HUES48 (cell line): ENCODE measurements around the gene PRF1.
"Not testable (repeated sequence)": the region's sequence is repeated elsewhere in the genome, so short reads cannot be mapped to it uniquely, and the experiment has no call there.

Experiments
- H3K27ac ChIP-seq: one replicate; pipeline ENCODE4 v1.7.0; 2013; ENCODE audit warnings: low read depth, low read length, inconsistent platforms
- H3K27me3 ChIP-seq: 2 replicates; pipeline ENCODE4 v1.6.1; 2013; ENCODE audit warnings: mild to moderate bottlenecking, low read length; ENCODE audit not compliant: control insufficient read depth, insufficient read depth
- H3K36me3 ChIP-seq: 2 replicates; pipeline ENCODE4 v1.6.1; 2013; ENCODE audit warnings: low read length; ENCODE audit not compliant: control insufficient read depth, insufficient read depth
- H3K4me1 ChIP-seq: 2 replicates; pipeline ENCODE4 v1.6.1; 2013; ENCODE audit warnings: mild to moderate bottlenecking, low read length; ENCODE audit not compliant: control insufficient read depth, insufficient read depth
- H3K4me3 ChIP-seq: 2 replicates; pipeline ENCODE4 v1.5.1; 2013; ENCODE audit warnings: mild to moderate bottlenecking, low read depth, low read length
- H3K9ac ChIP-seq: 2 replicates; pipeline ENCODE4 v1.6.1; 2013; ENCODE audit warnings: mild to moderate bottlenecking, low read depth, low read length, moderate library complexity
- H3K9me3 ChIP-seq: 2 replicates; pipeline ENCODE4 v1.6.1; 2013; ENCODE audit warnings: low read length; ENCODE audit not compliant: control insufficient read depth, insufficient read depth

Gene PRF1

DNA sequence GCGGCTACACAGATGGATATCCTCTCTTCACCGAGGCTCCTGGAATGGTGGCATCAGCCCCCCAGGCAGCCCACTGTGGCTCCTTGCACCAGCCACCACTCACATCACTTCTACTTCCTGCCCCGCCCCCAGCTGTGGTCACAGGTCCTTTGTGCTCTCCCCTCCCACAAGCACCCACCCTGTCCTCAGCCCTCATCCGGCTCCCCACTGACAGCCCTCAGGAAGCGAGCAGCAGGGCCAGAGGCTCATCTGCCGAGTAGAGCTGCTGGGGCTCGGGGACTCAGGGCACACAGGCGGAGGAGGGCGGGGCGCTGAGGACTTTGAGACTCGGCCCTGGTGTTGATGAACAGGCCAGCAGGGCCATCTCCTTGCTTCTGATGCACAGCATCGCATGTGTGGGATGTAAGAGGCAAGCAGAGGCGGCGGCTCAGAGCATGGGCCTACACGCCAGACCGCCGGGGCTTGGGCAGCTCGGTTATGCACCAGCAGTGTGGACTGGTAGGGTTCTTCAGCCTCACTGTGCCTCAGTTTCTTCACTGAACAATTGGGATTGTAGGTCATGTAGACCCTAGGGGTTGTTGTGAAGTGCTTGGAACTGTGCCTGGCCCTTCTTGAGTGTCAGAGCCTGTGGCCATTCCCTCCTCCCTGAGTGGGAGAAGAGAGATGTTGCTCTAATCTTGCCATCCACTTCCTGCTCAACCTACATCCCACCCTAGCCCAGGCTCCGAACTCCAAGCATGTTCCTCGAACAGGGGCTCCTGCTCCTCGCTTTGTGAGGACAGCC is at the start of gene PRF1:
TSS of gene PRF1 (minus strand) at position 77 of the 784 bp plus-strand sequence. CDS start 1,839 bp downstream, outside the sequence.
- no peaks in the 10 kb centered on the region for H3K9me3 ChIP-seq
- H3K27me3 ChIP-seq: no peaks in the 10 kb centered on the region
- no peaks in the 10 kb centered on the region for H3K36me3 ChIP-seq
- no peaks in the 10 kb centered on the region for H3K4me1 ChIP-seq
- H3K27ac ChIP-seq: no peak within 1 kb of the TSS
- H3K9ac ChIP-seq: no peak within 1 kb of the TSS
- no peak within 1 kb of the TSS for H3K4me3 ChIP-seq

- H3K9me3 ChIP-seq: peaks cover 38% of the 10 kb centered on the region
- no peak overlapping the region for H3K9ac ChIP-seq
- no peak overlapping the region for H3K4me3 ChIP-seq
Observed at GRCh38 chr10:70651661-70652060, 49.1 kb upstream of the PRF1 start.

GRCh38 chr10:70650718-70651117 is 48.2 kb upstream of the PRF1 start:
- no peaks in the 10 kb centered on the region for H3K4me1 ChIP-seq
- H3K9ac ChIP-seq: no peak overlapping the region
- H3K9me3 ChIP-seq: peaks cover 38% of the 10 kb centered on the region
- H3K36me3 ChIP-seq: no peaks in the 10 kb centered on the region
- H3K27ac ChIP-seq: no peak overlapping the region
- H3K4me3 ChIP-seq: no peak overlapping the region
- no peaks in the 10 kb centered on the region for H3K27me3 ChIP-seq

More at GRCh38 chr10:70651661-70652060, 49.1 kb upstream of the PRF1 start:
- Histone ChIP-seq H3K27me3 (no peaks in the 10 kb centered on the region), H3K27ac (no peak overlapping the region), H3K36me3 (no peaks in the 10 kb centered on the region), H3K4me1 (no peaks in the 10 kb centered on the region)

GRCh38 chr10:70650104-70650503 is 47.6 kb upstream of the PRF1 start:
- no peaks in the 10 kb centered on the region for H3K4me1 ChIP-seq
- H3K9ac ChIP-seq: no peak overlapping the region
- no peaks in the 10 kb centered on the region for H3K27me3 ChIP-seq
- H3K36me3 ChIP-seq: no peaks in the 10 kb centered on the region
- peaks cover 38% of the 10 kb centered on the region for H3K9me3 ChIP-seq
- H3K27ac ChIP-seq: no peak overlapping the region
- H3K4me3 ChIP-seq: no peak overlapping the region

DNA sequence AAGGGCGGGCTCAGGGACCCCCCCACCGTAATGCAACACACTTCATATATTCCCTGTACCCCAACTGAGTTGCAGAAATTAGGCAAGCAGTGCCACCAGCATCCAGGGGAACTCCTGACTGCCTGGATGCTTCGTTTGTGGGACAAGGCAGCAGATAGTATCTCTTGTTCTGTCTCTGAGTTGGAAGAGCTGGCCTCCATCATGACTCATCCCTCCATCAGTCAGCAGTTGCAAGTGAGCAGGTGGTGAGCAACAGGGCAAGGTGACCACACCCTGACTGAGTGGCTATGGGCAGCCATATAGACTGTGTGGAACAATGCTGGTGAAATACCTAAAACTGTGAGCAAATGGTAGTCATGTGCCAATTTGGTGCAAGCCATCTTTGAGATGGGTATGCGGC is 47.0 kb upstream of the PRF1 start:
- Histone ChIP-seq H3K9ac (no peak overlapping the region), H3K36me3 (no peaks in the 10 kb centered on the region), H3K9me3 (peaks cover 38% of the 10 kb centered on the region), H3K27me3 (no peaks in the 10 kb centered on the region), H3K27ac (no peak overlapping the region), H3K4me3 (no peak overlapping the region), H3K4me1 (no peaks in the 10 kb centered on the region)

DNA sequence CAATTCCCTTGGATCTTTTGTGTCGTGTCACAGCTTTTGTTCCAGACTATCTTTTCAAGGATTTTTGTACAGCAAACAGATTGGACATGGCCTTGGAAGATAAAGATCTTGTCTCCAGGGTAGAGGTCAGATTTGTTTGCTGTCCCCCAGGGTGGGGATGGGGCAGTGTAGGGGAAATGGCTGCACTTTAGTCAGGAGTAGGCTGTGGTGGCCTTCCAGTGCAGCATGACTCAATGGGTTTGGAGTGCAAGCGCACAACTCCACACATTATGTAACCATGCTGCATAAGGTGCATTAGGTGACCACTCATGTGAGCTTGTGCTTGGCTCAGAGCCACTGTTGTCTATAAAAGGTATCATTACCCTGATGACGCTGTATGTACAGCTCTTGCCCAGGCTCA is 45.9 kb upstream of the PRF1 start:
- Histone ChIP-seq H3K4me3 (no peak overlapping the region), H3K4me1 (no peaks in the 10 kb centered on the region), H3K27ac (no peak overlapping the region), H3K36me3 (no peaks in the 10 kb centered on the region), H3K9me3 (peaks cover 38% of the 10 kb centered on the region), H3K9ac (no peak overlapping the region), H3K27me3 (no peaks in the 10 kb centered on the region)

DNA sequence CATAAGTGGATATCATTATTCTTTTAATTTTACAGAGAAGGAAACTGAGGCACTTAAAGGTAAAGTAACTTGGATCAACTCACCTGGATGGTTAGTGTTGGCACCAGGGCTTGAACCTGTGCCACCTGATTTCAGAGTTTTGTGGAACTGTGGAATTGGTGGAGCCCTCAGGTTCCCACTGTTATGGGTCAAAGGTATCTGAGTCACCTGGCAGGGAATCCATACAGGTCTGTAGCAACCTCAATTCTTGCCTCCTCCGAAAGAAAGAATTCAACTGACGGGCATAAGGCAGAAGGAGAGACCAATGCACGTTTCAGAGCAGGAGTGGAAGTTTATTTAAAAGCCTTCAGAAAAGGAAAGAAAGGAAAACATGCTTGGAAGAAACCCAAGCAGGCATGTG is 44.5 kb upstream of the PRF1 start:
- no peaks in the 10 kb centered on the region for H3K4me1 ChIP-seq
- no peaks in the 10 kb centered on the region for H3K27me3 ChIP-seq
- H3K9ac ChIP-seq: no peak overlapping the region
- no peaks in the 10 kb centered on the region for H3K36me3 ChIP-seq
- peaks cover 36% of the 10 kb centered on the region for H3K9me3 ChIP-seq
- H3K4me3 ChIP-seq: no peak overlapping the region
- H3K27ac ChIP-seq: no peak overlapping the region

GRCh38 chr10:70644959-70645358 is 42.4 kb upstream of the PRF1 start:
- not testable (repeated sequence) for H3K9ac ChIP-seq, H3K27me3 ChIP-seq, H3K27ac ChIP-seq, H3K4me3 ChIP-seq, H3K36me3 ChIP-seq, H3K4me1 ChIP-seq
- peaks cover 22% of the 10 kb centered on the region for H3K9me3 ChIP-seq

- not testable (repeated sequence) for H3K36me3 ChIP-seq, H3K27me3 ChIP-seq, H3K9me3 ChIP-seq, H3K9ac ChIP-seq, H3K4me3 ChIP-seq, H3K27ac ChIP-seq, H3K4me1 ChIP-seq
Observed at GRCh38 chr10:70643272-70643671, 40.7 kb upstream of the PRF1 start.

GRCh38 chr10:70639640-70640383 is 37.3 kb upstream of the PRF1 start:
- not testable (repeated sequence) for H3K27me3 ChIP-seq, H3K4me3 ChIP-seq, H3K27ac ChIP-seq, H3K4me1 ChIP-seq, H3K36me3 ChIP-seq, H3K9ac ChIP-seq, H3K9me3 ChIP-seq

DNA sequence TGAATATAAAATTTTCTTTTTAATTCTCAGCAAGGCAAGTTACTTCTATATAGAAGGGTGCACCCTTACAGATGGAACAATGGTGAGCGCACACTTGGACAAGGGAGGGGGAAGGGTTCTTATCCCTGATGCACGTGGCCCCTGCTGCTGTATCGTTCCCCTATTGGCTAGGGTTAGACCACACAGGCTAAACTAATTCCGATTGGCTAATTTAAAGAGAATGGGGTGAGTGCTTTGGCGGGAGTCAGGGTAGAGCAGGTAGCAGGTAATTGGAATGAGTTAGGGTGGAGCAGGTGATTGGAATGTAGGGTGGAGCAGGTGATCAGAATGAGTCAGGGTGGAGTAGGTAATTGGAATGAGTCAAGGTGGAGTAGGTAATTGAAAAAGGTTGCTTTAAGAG is 32.0 kb upstream of the PRF1 start:
- H3K27ac ChIP-seq, H3K27me3 ChIP-seq, H3K9me3 ChIP-seq, H3K9ac ChIP-seq, H3K4me3 ChIP-seq, H3K4me1 ChIP-seq, H3K36me3 ChIP-seq: not testable (repeated sequence)
